ENCODE results near the gene SLC44A3.

DNA sequence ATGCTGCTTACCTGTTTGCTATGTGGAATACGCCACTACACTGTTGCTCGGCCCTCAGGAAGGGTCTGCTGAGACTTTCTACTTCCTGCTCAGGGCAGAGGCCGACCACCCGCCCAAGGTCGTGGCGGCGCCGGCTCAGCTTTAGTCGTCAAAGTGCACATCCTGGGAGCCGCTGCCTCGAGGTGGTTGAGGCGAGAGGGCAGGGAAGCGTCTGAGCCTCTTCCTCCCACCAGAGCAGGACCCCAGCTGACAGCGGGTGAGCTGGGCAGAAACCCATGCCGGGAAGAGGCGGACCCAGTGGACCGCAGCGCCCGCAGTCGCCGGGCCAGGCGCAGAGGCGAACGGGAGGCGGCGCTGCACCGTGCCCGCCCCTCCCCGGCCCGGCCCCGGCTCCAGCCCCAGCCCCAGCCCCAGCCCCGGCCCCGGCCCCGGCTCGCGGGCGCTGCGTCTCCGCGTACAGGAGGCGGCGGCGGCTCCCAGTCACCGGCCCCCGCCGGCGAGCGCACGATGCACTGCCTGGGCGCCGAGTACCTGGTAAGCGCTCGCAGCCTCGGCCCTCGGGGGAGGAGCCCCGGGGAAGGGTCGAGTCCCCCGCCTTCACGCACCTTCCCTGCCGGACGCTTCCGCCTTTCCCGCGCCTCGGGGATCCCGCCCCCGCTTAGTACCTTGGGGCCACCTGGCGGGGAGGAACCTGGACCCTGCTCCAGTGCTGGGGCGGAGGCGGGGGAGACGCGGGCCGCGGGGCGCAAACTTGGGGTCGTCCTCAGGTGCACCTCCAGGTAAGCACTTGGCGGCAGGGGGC lies at the start of gene SLC44A3:
- TF ChIP-seq, protein P1, sequence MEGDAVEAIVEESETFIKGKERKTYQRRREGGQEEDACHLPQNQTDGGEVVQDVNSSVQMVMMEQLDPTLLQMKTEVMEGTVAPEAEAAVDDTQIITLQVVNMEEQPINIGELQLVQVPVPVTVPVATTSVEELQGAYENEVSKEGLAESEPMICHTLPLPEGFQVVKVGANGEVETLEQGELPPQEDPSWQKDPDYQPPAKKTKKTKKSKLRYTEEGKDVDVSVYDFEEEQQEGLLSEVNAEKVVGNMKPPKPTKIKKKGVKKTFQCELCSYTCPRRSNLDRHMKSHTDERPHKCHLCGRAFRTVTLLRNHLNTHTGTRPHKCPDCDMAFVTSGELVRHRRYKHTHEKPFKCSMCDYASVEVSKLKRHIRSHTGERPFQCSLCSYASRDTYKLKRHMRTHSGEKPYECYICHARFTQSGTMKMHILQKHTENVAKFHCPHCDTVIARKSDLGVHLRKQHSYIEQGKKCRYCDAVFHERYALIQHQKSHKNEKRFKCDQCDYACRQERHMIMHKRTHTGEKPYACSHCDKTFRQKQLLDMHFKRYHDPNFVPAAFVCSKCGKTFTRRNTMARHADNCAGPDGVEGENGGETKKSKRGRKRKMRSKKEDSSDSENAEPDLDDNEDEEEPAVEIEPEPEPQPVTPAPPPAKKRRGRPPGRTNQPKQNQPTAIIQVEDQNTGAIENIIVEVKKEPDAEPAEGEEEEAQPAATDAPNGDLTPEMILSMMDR (conservative IDR thresholded peaks at IDR 0.05; ENCODE audit: low read length) = peak; percentile 15; the same call in 1 of the 2 replicates
- TF ChIP-seq EZH2phosphoT487 (IDR thresholded peaks at IDR 0.05; ENCODE audit: borderline replicate concordance) = no peak

Data from Loucy (cell line).